IPS-11a (cell line): ENCODE results near the gene RGL2.

Experiments
- H3K4me3 ChIP-seq: one replicate; pipeline ENCODE4 v1.5.1; 2013; ENCODE audit warnings: low read depth, low read length, control low read depth

The RGL2 gene

DNA sequence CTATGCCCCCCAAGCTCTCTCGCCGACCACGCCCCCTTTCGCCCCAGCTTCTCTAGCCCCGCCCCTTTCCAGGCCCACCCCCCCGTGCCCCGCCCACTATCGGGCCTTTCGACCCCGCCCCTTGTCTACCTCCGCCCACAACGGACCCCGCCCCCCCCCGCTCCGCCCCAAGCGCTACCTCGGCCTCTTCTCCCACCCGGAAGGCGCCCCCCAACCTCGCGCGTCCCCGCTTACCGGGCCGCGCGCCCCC is 18.6 kb upstream of the RGL2 start:
- peak overlapping the region; percentile 22 for H3K4me3 ChIP-seq

DNA sequence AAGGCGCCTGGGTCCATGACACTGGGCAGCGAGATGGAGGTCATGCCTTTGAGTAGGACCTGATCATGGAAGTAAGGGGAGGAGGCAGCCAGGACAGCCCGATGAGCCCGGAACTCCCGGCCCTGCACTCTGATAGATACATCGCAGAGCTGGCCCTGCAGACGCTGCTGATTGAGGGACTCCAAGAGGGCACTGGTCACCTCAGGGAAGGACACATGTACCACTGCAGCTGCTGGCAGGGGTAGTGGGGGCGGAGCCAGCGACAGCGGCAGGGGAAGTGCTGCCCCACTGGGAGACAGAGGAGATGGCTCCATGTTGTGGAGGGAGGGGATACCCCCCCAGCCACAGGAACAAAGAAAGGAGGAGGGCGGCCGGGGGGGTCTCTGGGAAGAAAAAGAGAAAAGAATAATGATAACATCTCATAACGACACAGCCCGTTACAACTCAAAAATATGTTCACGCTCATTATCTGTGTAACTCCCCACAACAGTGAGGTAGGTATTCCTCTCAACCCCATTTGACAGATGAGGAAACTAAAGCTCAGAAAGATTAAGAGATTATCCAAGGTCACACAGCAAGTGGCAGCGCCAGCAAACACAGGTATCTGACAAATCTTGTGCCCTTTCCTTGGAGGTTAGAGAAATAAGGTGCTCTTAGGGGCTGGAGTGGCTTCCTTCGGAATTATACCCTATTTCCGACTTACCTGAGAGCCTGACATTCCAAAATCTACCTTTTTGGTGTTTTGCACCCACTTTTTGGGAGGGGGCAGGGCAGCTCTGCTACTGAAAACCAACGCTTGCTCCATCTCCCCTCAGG is 18.1 kb upstream of the RGL2 start:
- peak overlapping the region; percentile 22 for H3K4me3 ChIP-seq

DNA sequence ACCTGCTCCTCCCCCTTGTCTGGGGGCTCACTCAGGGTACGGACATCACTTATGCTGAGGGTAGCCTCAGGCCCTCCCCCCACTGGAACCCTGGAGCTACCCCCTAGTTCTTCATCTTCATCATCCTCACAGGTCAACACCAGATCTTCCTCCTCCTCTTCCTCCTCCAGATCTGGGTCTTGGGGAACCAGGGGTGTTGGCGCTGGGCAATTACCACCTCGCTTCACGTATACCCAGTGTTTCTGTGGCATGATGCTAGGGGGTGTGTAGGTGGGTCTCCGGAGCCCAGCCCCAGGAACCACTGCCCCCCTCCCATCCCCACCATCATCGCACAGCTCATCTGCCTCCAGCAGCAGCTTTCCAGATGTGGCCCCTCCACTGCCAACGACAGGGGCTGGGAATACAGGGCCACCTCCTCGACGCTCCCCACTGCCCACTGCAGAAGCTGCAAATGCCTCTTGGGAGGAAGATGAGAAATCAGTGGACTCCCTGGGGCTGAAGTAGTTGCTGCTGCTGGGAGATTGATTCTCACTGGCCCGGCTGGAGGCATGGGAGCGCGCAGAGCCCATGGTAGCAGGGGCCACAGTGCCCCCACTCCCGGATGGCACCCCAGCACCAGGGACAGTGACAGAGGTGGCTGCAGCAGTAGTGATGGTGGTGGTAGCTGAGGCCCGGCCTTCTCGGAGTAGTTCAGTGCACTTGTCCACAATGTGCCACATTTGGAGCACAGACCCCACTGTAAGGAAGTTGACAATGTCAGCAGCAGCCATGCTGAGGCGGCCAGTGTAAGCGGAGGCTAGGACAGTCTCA is 17.3 kb upstream of the RGL2 start:
- no peak overlapping the region for H3K4me3 ChIP-seq

DNA sequence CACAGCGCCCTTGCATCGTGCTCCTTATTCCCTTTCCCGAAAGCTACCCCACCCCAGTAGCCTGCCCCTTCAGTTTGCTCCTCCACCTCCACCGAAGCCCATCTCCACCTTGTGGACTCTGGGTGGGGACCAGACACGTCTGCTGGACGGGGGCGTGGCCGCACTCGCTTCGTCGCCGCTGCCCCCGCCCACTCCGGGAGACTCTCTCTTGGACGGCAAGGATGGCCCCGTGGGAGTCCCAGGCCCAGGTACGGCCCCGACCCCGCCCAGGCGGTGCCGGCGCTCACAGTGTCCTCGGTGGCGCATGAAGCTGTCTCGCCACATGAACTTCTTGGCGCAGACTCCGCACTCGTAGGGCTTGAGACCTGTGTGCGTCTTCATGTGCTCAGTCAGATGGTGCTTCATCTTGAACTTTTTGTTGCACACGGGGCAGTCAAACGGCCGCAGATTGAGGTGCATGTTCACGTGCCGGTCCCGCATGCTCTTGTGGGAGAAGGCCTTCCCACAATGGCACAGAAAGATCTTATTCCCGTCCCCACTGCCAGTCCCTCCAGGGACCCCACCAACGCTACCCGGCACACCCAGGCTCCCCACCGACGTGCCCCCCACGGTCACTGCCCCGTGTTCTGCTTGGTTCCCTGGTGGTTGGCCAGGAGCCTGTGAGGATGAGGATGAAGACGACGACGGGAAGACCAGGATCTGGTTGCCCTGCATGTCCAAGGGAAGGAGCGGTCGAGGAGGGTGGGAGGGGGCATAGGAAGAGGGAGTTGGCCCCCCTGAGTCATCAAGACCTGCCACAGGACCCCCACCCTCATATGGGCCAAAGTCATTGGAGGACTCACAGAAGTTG is 16.4 kb upstream of the RGL2 start:
- peak overlapping the region; percentile 89 for H3K4me3 ChIP-seq

DNA sequence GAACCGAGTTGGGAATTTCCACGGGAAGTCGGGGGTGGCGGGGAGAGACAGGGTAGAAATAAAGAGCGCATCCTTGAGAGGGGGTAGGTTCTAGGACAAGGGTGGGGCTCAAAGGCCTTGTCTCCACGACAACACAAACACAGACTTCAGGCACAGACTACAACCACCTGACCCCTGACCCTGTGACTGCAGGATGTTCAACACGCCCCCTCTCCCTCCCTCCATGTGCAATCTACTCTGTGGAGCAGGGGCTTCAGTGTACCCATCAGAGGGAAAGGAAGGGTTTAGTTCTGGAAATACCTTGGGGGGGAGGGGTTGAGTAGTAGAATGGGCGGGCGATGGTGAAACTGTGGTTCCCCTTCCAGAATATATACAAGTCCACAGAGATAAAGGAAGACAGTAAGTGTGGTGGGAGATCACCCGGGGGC is 15.8 kb upstream of the RGL2 start:
- H3K4me3 ChIP-seq: peak overlapping the region; percentile 89

DNA sequence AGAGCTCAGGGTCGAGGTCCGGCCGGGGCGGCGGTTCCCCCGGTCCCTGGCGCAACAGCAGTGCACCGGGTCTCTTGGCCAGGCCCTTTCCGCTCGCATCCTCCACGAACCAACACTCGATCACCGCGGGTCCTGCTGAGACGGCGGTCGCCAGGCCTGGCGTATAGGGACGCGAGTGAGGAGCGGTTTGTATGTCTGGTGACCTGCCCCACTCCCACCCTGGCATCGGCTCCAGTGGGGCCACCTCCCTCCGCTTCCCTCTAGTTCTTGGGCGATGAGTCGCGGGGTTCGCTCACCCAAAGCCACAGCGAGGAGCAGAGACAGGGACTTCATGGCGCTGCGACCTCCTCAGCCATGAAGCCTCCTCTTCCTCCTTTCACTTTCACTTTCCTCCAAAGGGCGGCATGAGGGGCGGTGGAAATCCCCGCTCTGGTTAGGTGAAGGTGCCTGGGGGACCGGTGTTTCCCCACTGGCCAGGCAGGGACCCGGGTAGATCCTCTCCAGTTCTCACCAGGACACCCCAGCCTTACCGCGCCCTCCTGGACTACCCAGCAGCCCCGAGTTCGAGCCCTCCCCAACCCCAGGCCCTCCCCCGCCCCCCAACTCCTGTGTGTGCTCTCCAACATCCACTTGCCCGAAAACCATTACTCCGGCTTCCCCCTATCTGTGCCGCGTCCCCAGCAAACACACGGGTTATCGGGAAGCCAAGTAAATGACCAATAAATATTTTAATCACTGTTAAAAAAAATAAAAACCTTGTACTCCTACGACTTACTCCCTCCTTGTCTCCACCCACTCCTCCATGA is 15.2 kb upstream of the RGL2 start, which contains the start of gene TAPBP:
TAPBP (minus strand) TSS at position 370 of the 806 bp plus-strand sequence; CDS start at position 333, 37 bp downstream.
- peak within 1 kb of the TSS; percentile 89 for H3K4me3 ChIP-seq

DNA sequence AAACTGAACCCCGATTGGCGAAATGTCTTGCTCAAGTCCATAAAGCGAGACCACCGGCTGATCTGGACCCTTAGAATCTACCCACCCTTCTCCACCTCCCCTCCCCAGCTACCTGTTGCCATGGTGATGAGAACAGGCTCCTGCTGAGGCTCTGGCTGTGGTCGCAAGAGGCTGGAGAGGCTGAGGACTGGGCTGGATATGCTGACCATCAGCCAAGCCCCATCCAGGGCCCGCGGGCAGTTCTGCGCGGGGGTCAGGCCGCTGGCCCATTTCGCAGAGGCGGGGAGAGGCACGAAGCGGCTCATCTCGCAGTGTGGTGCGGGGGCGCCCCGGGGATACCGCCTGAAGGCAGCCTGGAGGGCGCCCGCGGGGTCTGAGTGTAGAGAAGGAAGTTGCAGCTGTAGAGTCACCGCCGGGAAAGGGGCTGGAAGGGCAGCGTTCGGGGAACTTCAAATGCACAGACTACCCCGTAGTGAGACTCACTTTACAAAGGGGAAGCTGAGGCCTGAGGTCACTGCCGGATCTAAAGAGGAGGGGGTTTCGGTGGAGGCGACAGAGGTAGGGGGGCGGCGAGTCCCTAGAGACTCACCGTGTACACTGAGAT is 14.5 kb upstream of the RGL2 start:
- H3K4me3 ChIP-seq: peak overlapping the region; percentile 89

DNA sequence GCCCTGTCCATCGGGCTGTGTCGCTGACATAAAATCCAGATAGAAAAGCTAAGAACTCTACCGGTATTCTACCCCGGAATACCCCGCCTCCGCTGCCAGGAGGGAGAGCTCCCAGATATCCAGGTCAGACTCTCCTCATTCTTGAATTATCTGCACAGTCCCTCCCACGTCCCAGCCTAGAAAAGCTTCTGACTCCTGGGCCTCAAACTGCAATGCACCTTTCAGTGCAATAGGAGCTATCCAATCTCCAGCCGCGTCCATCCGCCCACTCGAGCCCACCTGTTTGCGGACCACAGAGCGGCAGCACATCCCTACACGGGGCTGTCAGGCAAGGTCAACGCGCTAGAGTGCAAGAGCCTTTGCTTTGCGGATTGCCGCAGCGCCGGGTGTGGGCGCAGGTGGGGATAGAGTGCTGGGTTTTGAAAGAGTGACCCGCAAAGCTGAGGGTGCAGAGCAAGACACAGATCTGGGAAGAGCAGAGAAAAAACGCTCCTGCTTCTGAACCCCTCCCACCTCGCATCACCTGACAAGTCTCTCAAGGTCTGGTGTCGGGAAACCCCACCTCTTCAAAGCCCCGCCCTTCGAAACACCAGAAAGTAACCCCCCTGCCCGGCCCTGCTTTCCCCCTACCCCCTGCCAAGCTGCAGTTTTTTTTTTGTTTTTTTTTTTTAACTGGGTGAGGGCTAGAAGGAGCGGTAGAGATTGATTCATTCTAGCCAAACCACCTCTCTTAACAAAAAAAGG is 13.8 kb upstream of the RGL2 start:
- H3K4me3 ChIP-seq: peak overlapping the region; percentile 89

DNA sequence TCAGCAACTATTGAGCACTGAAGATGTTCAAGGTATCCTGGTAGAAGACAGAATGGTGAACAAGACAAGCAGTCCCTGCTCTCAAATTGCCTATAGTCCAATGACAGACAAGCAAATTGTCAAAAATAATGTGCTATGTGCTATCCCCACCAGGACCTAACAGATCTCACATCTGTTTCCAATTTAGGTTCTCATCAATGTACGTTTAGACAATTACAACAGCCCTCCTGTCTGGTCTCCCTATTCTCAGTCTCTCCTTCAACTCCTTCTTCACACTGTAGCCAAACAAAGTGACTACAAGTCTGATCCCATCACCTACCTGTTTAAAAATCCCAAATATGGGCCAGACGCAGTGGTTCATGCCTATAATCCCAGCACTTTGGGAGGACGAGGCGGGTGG is 7.6 kb upstream of the RGL2 start:
- H3K4me3 ChIP-seq: no peak overlapping the region

DNA sequence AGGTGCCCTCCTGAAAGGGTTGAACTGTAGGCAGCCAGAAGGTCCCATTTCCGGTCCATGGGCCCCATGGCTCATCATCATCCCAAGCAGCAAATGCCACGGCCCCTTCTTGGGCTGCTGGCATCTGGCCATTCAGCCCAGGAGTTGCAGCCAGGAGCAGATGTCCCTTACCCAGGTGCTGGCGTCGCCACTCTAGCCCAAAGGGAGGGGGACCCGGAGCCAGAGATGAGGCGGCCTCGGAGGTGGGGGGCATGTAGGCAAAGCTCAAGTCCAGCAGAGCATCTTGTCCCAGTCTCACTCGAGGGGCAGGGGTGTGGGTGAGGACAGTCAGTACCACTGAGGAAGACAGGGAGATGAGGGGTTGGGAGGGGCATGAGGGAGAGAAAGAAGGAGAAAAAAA is 6.3 kb upstream of the RGL2 start:
- no peak overlapping the region for H3K4me3 ChIP-seq

DNA sequence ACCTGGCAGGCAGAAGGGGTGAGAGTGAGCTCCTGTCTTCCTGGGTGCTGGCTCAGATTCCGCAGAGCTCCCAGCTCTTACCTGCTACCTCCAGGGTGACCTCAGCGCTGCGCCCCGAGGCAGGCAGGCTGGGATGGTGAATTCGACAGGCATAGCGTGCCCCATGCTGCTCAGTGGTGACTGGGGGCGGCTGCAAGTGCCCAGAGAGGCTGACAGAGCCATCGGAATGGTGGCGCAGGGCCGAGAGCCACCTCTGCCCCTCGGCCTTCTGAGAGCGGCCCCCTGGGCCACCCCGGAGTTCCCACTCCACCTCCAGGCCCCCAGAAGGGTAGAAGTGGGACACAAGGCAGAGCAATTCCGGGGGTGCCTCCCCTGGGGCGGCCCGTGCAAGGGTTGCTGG is 5.5 kb upstream of the RGL2 start:
- H3K4me3 ChIP-seq: no peak overlapping the region

DNA sequence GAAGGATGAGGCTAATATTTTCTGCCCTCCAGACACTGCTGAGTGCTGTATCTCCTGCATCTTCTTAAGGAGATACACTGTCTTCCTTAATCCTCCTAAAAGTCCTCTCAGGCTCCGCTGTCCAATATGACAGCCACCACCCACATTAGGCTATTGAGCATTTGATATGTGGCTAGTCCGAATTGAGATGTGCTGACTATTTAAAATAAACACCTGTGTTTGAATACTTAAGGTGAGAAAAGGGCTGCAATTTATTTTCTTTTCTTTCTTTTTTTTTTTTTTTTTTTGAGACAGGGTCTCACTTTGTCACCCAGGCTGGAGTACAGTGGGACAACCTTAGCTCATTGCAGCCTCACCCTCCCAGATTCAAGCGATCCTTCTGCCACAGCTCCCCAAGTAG is 3.1 kb upstream of the RGL2 start:
- H3K4me3 ChIP-seq: no peak overlapping the region

DNA sequence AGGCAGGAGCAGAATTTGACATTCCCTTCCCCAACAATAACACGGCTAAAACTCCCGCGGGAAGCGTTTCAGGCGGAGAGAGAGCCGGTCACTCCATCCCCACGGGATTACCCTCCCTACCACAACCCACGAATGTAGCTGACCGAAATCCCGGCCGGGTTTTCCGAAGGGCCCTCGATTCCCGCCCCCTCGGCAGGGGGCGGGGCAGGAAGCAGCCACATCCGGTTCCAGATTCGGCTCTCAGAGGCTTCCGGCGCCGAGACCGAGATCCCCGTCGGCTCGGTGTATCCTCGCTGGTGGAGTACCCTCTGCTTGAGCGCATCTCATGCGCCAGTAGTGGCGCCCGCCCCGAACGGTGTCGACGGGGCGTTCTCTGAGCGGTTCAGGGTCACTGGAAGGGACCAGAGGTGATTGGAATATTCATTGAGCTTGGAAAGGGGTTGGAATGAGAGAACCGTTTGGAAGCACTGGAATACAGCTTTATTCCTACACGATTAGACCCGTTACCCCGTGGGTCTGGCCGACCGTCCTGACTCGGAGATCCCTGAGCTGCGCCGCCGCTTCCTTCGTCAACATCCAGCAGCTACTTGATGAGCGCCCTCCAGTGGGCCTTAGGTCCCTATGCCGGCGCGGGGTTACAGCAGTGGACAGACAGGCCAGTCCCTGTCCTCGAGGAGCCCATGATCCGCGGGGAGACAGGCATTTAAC is 649 bp upstream of the RGL2 start:
- peak overlapping the region; percentile 94 for H3K4me3 ChIP-seq

DNA sequence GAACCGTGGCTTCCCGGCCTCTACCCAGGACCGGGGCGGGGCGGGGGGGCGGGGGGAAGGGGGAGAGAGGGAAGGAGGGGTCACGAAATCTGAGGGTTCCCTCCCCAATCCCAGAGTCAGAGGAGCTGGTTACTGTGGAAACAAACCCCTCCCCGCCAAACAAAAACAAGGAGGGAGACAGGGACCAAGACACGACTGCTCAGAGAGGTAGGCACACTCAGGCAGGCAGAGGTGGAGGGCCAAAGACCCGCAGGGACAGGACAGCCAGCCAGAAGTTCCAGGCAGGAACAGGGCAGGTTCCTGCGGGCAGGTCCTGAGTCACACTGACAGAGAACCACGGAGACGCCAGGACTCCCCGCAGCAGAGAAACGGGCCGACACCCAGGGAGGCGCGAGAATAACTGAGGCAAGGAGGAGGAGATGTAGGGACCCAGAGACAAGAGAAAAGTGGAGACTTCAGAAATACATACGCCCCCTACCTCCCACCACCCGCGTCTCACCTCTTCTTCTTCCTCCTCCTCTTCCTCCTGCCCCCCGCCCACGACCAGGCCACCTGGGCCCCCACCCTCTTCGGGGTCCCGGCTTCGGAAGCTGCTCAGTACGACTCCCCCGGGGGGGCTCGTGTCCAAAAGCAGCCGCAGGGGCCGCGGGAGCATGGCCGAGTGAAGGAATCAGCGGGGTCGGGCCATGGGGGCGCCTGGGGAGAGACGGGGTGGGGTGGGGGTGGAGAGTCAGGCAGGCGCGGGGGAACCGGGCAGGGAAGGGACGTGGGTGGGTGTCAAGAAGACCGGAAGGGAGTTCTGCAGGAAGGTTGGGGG is 578 bp downstream of the RGL2 start:
- peak overlapping the region; percentile 94 for H3K4me3 ChIP-seq

DNA sequence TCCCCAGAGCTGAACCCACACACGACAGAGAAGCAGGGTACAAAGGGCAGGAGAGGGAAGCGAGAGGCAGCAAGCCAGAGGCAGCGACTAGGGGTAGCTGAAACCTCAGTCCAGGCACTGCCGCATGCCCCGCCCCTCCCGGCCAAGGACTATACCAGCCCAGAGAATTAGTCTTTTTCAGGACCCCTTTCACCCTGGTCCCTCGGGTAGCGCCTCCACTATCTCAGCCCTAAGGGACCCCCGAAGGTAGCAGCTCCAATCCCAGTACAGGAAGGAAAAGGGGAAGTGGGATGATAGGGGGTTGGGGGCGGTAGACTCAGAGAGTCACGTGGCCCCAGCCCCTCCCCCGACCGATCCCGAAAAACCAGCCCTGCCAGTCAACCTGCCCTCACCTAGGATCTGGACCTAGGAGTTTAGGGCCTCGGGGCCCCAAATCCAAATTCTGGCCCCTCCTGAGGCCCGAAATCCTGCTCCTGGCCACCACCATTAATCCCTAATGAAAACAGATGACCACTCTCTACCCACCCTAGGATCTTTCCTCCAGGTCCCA is 1.3 kb downstream of the RGL2 start:
- peak overlapping the region; percentile 55 for H3K4me3 ChIP-seq

DNA sequence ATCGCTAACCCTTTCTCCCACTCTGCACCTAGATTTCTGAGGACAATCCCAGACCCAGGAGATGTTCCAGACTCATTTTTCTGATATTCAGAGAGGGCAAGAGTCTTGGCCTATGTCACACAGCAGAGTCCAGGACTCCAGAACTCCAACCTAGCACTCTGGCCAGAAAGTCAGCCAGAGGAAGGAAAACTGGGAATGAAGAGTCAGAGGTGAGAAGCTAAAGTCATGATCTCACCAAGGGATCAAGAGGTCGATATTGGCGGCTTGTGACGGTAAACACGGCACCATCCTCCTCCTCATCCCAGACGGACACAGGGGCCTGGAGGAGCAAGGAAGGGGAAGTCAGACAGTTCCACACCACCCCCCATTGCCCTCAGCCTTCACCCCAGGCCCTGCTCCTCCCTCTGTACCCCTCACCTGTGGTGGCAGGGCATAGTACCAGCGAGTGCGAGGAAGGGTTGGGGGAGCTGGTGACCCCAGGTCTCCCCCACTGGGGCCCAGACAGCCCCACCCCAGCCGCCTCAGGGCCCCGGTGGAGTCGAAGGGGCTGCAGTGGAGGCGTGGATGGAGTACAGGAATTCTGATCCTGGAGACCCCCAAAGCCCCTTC is 1.8 kb downstream of the RGL2 start:
- H3K4me3 ChIP-seq: peak overlapping the region; percentile 55

DNA sequence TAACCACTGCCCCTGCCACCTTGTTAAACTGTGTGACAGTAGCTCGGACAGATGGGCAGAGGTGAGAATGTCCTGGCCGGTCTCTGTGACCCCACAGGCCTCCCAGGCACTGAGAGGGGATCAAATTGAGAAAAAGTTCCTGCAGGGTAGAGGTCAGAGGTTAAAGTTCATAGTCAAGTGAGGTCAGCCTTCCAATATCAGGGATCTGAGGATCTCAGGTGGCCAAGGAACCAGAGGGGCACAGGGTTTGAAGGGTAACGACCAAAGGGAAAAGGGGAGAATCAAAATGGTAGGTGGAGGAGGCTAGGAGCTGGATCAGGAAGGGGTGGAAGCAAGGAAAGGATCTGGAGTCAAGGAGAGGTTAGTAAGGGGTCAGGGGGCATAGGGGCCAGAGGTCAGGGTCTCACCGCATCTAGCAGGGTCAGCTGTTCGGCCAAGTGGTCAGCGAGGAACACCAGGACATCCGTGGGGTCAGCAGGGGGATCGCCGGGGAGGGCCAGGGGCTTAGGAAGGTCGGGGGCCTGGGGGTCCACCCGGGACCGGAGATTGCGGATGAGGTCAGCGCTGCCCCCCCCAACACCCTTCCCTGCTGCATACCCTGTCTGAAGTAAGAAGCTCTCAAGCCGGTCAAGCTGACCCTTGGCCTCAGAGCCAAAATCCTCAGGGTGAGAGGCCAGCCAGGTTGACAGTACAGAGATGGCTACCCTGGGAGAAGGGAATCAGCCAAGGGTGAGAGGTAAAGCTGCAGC is 2.9 kb downstream of the RGL2 start:
- H3K4me3 ChIP-seq: no peak overlapping the region
